Measurements from ENCODE around the gene GNG4. TPM values are rescaled to one million over a fixed set of nuclear protein-coding genes. Genes with fewer than 3 reads are reported as not detected.
A peak's percentile ranks its signal among the peaks of the same experiment; 100 is the strongest.
"Not testable (repeated sequence)": the region's sequence is repeated elsewhere in the genome, so short reads cannot be mapped to it uniquely, and the experiment has no call there.

GNG4 gene
- total and polyA plus RNA-seq, 3 donors from 2014 or later: 2.9 to 3.3 (median 3.2) TPM

DNA sequence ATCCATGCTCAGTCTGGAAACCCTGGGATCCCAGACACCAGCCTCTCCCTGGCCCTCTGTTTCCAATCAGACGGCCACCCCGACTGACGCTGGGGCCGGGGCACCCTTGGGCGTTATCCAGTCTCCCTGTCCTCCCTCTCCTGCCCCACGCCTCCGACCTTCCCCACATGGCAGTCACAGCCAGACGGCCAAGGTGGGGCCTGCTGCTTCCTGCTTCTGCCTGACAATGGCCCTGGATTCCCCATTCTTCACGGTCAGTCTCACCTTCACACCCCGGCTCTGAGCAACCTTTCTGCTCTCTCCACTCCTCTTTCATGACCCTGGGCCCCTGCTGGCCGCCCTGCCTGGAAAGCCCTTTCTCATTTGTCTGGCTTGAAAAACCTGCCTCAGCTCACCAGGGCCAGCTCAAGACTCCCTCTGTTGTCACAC is 6.6 kb downstream of the GNG4 start:
- Histone ChIP-seq H3K4me1 (no peaks in the 10 kb centered on the region), H3K9me3 (no peaks in the 10 kb centered on the region), H3K27me3 (no peaks in the 10 kb centered on the region), H3K27ac (no peak overlapping the region), H3K36me3 (ENCODE audit: low read depth, missing control alignments) (no peaks in the 10 kb centered on the region), H3K4me3 (no peak overlapping the region)
- TF ChIP-seq POLR2A (IDR thresholded peaks at IDR 0.05): no peak
- no peak for TF ChIP-seq CTCF (IDR thresholded peaks at IDR 0.05)
- intact Hi-C loops (cut with DNase I; ENCODE audit: low total_unique reads): no loop called here
- WGBS, 2 donors: 70 to 77% methylated on average over 11 of the region's 11 CpGs
- DNase-seq: no peak

DNA sequence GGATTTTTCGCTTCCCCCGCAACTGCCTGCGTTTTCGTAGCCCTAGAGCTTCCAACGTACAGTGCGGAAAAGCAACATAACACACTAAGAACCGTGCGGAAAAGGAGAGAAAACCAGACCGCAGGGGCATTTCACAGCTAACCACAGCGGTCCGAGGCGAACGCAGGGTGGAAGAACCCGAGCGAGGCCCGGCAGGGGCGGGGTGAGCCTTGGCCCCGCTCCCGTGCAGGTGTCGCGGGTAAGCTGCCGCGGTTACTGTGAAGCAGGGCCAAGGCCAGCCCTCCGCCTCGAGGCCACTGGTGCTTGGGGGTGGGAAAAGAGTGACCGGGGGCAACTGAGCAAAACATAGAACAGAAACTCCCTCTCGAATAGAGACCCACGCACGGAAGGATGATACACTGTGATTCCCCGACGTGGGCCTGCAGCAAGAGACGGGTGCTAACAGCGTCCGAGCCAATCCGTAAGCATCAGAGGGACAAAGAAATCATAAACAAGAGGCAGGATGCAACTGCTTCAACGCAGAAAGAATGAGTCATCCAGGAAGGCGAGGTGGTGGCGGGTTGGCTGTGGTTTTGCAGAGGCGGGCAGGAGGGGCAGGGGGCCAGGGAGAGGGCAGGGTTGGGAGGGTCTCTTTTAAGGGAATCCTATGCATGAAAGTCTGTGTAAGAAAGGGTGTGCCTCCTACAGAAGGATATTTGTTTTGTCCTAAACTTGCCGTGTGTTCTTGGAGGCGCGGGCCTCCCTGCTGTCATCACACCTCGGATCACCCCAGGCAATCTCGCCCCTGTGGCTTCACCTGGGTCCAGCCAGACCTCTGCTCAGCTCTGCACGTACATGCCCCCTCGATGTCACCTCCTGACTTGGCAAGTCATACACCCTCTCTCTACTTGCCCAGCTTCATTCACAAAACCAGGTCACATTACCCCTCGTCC is 7.3 kb downstream of the GNG4 start:
- no peaks in the 10 kb centered on the region for H3K4me1 ChIP-seq
- DNase-seq: no peak
- H3K4me3 ChIP-seq: peak overlapping the region in 1 of 2 donors; percentile 20
- H3K9me3 ChIP-seq: no peaks in the 10 kb centered on the region
- whole genome bisulfite sequencing, 2 donors: 52 to 53% methylated on average over 36 to 47 of the region's 47 CpGs
- TF ChIP-seq CTCF (IDR thresholded peaks at IDR 0.05) (no peak), POLR2A (IDR thresholded peaks at IDR 0.05) (no peak)
- H3K27me3 ChIP-seq: no peaks in the 10 kb centered on the region
- no peaks in the 10 kb centered on the region for H3K36me3 ChIP-seq (ENCODE audit: low read depth, missing control alignments)
- no peak overlapping the region for H3K27ac ChIP-seq
- intact Hi-C loops (cut with DNase I; ENCODE audit: low total_unique reads): no loop called here

GRCh38 chr1:235640580-235640979 is 9.0 kb downstream of the GNG4 start:
- Histone ChIP-seq H3K9me3 (no peaks in the 10 kb centered on the region), H3K4me3 (no peak overlapping the region), H3K4me1 (no peaks in the 10 kb centered on the region), H3K36me3 (ENCODE audit: low read depth, missing control alignments) (no peaks in the 10 kb centered on the region), H3K27me3 (no peaks in the 10 kb centered on the region), H3K27ac (no peak overlapping the region)
- TF ChIP-seq CTCF (IDR thresholded peaks at IDR 0.05): no peak
- no peak for TF ChIP-seq POLR2A (IDR thresholded peaks at IDR 0.05)
- WGBS, 2 donors: 86 to 94% methylated on average over 12 of the region's 12 CpGs
- intact Hi-C loops (cut with DNase I; ENCODE audit: low total_unique reads): no loop called here
- no peak for DNase-seq

DNA sequence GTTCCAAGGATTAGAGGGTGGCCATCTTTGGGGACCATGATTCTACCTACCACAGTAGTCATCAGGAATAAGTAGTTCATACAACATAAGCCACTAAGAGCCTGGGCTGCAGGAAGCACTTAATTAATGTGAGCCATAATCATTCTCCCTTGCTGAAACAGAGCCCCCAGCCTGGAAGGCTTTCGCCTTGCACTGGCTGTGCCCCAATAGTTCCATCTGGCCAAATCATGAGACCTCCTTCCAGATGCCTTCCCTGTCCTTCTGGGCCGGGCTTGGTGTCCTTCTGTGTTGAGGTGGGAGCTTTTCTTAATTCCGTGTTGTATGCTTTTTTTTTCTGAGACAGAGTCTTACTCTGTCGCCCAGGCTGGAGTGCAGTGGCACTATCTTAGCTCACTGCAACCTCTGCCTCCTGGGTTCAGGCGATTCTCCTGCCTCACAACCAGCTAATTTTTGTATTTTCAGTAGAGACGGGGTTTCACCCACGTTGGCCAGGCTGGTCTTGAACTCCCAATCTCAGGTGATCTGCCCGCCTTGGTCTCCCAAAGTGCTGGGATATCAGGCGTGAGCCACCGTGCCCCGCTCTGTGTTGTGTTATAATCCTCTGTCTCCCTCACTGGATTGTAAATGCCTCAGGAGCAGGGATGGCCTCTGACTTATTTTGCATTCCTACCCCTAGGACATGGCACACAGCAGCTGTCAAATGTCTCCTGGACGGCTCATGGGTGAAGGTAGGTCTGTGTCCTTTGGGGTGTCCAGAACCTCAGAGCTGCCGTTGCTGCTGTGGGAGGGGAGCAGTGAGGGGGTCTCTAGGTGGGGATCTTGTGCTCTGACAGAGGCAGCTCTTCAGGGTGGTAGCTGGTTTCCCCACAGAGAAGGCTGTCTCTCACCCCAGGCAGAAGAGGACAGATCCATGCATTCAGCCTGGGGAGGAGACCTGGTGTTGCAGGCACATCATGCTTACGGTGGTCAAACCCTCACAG is 10.1 kb downstream of the GNG4 start:
- no peaks in the 10 kb centered on the region for H3K27me3 ChIP-seq
- H3K9me3 ChIP-seq: no peaks in the 10 kb centered on the region
- WGBS, 2 donors: 81 to 83% methylated on average over 14 of the region's 14 CpGs
- H3K27ac ChIP-seq: no peak overlapping the region
- no peaks in the 10 kb centered on the region for H3K36me3 ChIP-seq (ENCODE audit: low read depth, missing control alignments)
- DNase-seq: no peak
- intact Hi-C loops (cut with DNase I; ENCODE audit: low total_unique reads): no loop called here
- H3K4me1 ChIP-seq: no peaks in the 10 kb centered on the region
- no peak overlapping the region for H3K4me3 ChIP-seq
- TF ChIP-seq CTCF (IDR thresholded peaks at IDR 0.05) (no peak), POLR2A (IDR thresholded peaks at IDR 0.05) (no peak)

- H3K4me1 ChIP-seq; H3K27ac ChIP-seq; H3K27me3 ChIP-seq; H3K4me3 ChIP-seq; intact Hi-C loops (cut with DNase I; ENCODE audit: low total_unique reads); H3K9me3 ChIP-seq; DNase-seq; H3K36me3 ChIP-seq (ENCODE audit: low read depth, missing control alignments): not testable (repeated sequence)
- WGBS, 2 donors: 89 to 96% methylated on average over 2 of the region's 2 CpGs
Measured at GRCh38 chr1:235638612-235639011, 11.0 kb downstream of the GNG4 start.
